Sigmoid colon (tissue), 7 donors: Measurements from ENCODE around the gene PSMA5. TPM values are rescaled to one million over a fixed set of nuclear protein-coding genes. Genes with fewer than 3 reads are reported as not detected.

Experiments
- DNase-seq: peaks from one replicate; pipeline ENCODE4 v3.0.0-alpha.2; 2019
- H3K27ac ChIP-seq, 4 donors: fragments of 200-600 bp; sonication (generic); one replicate each; pipeline ENCODE4 v1.5.1; 2016 to 2019; ENCODE audit warnings: mild to moderate bottlenecking in 1 of 4
- H3K27me3 ChIP-seq, 3 donors: fragments of 200-600 bp; sonication (generic); one replicate each; pipeline ENCODE4 v1.5.1; 2019; ENCODE audit warnings: mild to moderate bottlenecking in 1 of 3
- H3K36me3 ChIP-seq, 4 donors: fragments of 200-600 bp; sonication (generic); one replicate each; pipeline ENCODE4 v1.5.1; 2016 to 2019
- H3K4me1 ChIP-seq, 4 donors: fragments of 200-600 bp; sonication (generic); one replicate each; pipeline ENCODE4 v1.5.1; 2017 to 2019
- H3K4me3 ChIP-seq, 4 donors: fragments of 200-600 bp; sonication (generic); one replicate each; pipeline ENCODE4 v1.5.1; 2017 to 2019; ENCODE audit warnings: mild to moderate bottlenecking in 2 of 4, moderate library complexity in 1 of 4
- H3K9me3 ChIP-seq, 4 donors: fragments of 200-600 bp in 3 of 4; sonication (generic) in 3 of 4; one replicate each; pipeline versions ENCODE4 v1.5.1 to v1.6.1; 2013 to 2019
- CTCF ChIP-seq, 4 experiments: fragments of 450-650 bp in 3 of 4; fragments of 200-600 bp in 1 of 4; IDR thresholded peaks; one replicate each; pipeline ENCODE4 v1.5.1; 2016 to 2019; ENCODE audit warnings: antibody characterized with exemption in 4 of 4, mild to moderate bottlenecking in 3 of 4, moderate library complexity in 2 of 4
- EP300 ChIP-seq, 4 donors: sonication (generic); formaldehyde crosslinking; IDR thresholded peaks; one replicate each; pipeline ENCODE4 v1.6.1; 2017; ENCODE audit warnings: antibody characterized with exemption in 4 of 4
- POLR2A ChIP-seq, 2 donors: fragments of 450-650 bp; IDR thresholded peaks; one replicate each; pipeline ENCODE4 v1.6.1; 2016; ENCODE audit warnings: antibody characterized with exemption in 2 of 2, mild to moderate bottlenecking in 2 of 2, moderate library complexity in 2 of 2
- POLR2AphosphoS5 ChIP-seq, 4 donors: sonication (generic); formaldehyde crosslinking; IDR thresholded peaks; one replicate each; pipeline ENCODE4 v1.6.1; 2017; ENCODE audit warnings: antibody characterized with exemption in 4 of 4
- WGBS, 2 donors: extraction: QIAGEN DNeasy Blood & Tissue Kit; methylation state at CpG; one replicate each; pipeline ENCODE4 v1.1.7; 2013; 5-methylcytosine and 5-hydroxymethylcytosine counted together
- intact Hi-C: fragments of 100-400 bp; cut with DNase I; formaldehyde crosslinking; loops from one replicate; pipeline ENCODE4 v1.15.1; 2023
- polyA plus RNA-seq, 3 donors: library from polyadenylated mRNA; stranded (reverse); fragments of 200-250 nt; gene quantifications; one replicate each; pipeline ENCODE4 v1.2.3, GENCODE V29; 2013
- total RNA-seq, 4 donors: library from RNA; depleted of rRNA; stranded (reverse); fragments of >200 nt; gene quantifications; one replicate each; pipeline ENCODE4 v1.1.0, GENCODE V29; 2016
- donor health status: healthy with polysubstance abuse.
- donor health status: Bipolar disorder and iron deficiency.
- donor health status: healthy.

PSMA5 gene
- total and polyA plus RNA-seq, 7 donors: 18.8 to 113 (median 57.6) TPM

- H3K4me3 ChIP-seq: no peak overlapping the region
- no peaks in the 10 kb centered on the region for H3K9me3 ChIP-seq
- no peak for DNase-seq
- H3K4me1 ChIP-seq: peaks cover 0 to 49% (median 29%) of the 10 kb centered on the region in 4 donors
- no peaks in the 10 kb centered on the region for H3K27me3 ChIP-seq
- peak overlapping the region in 2 of 4 donors; percentile 45 to 53 for H3K27ac ChIP-seq
- H3K36me3 ChIP-seq: peaks cover 0 to 12% (median 4%) of the 10 kb centered on the region in 4 donors
- 72 to 83% methylated on average over 1 of the region's 1 CpG for WGBS, 2 donors
- no peak for TF ChIP-seq POLR2A (IDR thresholded peaks at IDR 0.05)
- TF ChIP-seq EP300 (IDR thresholded peaks at IDR 0.05): peak in 1 of 4 donors; percentile 20
- intact Hi-C loops: loop anchor here (2.0 kb wide), 1 partner anchor 39 kb away; no protein-coding TSS in a partner anchor
These were observed 64.6 kb downstream of the PSMA5 start for GRCh38 chr1:109361649-109362048.

- no peaks in the 10 kb centered on the region for H3K9me3 ChIP-seq
- no peak overlapping the region for H3K4me3 ChIP-seq
- 79 to 84% methylated on average over 2 of the region's 2 CpGs for WGBS, 2 donors
- intact Hi-C loops: loop anchor here (2.0 kb wide), 1 partner anchor 40 kb away; no protein-coding TSS in a partner anchor
- no peaks in the 10 kb centered on the region for H3K27me3 ChIP-seq
- no peak for TF ChIP-seq EP300 (IDR thresholded peaks at IDR 0.05)
- no peak for TF ChIP-seq POLR2AphosphoS5 (IDR thresholded peaks at IDR 0.05)
- no peak for TF ChIP-seq POLR2A (IDR thresholded peaks at IDR 0.05)
- TF ChIP-seq CTCF (IDR thresholded peaks at IDR 0.05): no peak
- no peak for DNase-seq
- H3K27ac ChIP-seq: peak overlapping the region in 3 of 4 donors; percentile 9 to 53 (median 45)
- peaks cover 0 to 49% (median 29%) of the 10 kb centered on the region in 4 donors for H3K4me1 ChIP-seq
- peaks cover 0 to 7% (median 0%) of the 10 kb centered on the region in 4 donors for H3K36me3 ChIP-seq
These were observed 65.2 kb downstream of the PSMA5 start for GRCh38 chr1:109361069-109361468.

GRCh38 chr1:109357616-109358015, 68.6 kb downstream of the PSMA5 start:
- peaks cover 0 to 40% (median 27%) of the 10 kb centered on the region in 4 donors for H3K4me1 ChIP-seq
- TF ChIP-seq POLR2A (IDR thresholded peaks at IDR 0.05): no peak
- no peak for TF ChIP-seq EP300 (IDR thresholded peaks at IDR 0.05)
- intact Hi-C loops: no loop called here
- H3K4me3 ChIP-seq: no peak overlapping the region
- peaks cover 0 to 21% (median 3%) of the 10 kb centered on the region in 4 donors for H3K36me3 ChIP-seq
- H3K27ac ChIP-seq: peak overlapping the region in 2 of 4 donors; percentile 40 to 53
- H3K27me3 ChIP-seq: no peaks in the 10 kb centered on the region
- 35 to 69% methylated on average over 1 of the region's 1 CpG for WGBS, 2 donors
- DNase-seq: no peak
- no peaks in the 10 kb centered on the region for H3K9me3 ChIP-seq

- intact Hi-C loops: no loop called here
- Histone ChIP-seq H3K4me3 (no peak overlapping the region), H3K36me3 (peaks cover 0 to 28% (median 4%) of the 10 kb centered on the region in 4 donors), H3K27ac (no peak overlapping the region), H3K4me1 (peaks cover 0 to 34% (median 23%) of the 10 kb centered on the region in 4 donors), H3K27me3 (no peaks in the 10 kb centered on the region), H3K9me3 (no peaks in the 10 kb centered on the region)
- no peak for DNase-seq
- no peak for TF ChIP-seq POLR2AphosphoS5 (IDR thresholded peaks at IDR 0.05)
- no peak for TF ChIP-seq EP300 (IDR thresholded peaks at IDR 0.05)
- no peak for TF ChIP-seq POLR2A (IDR thresholded peaks at IDR 0.05)
- TF ChIP-seq CTCF (IDR thresholded peaks at IDR 0.05): no peak
- WGBS, 2 donors: 83 to 88% methylated on average over 1 of the region's 1 CpG
These were observed 69.3 kb downstream of the PSMA5 start for GRCh38 chr1:109356915-109357314.

GRCh38 chr1:109356505-109356904, 69.7 kb downstream of the PSMA5 start:
- peaks cover 0 to 32% (median 7%) of the 10 kb centered on the region in 4 donors for H3K36me3 ChIP-seq
- H3K4me3 ChIP-seq: no peak overlapping the region
- intact Hi-C loops: no loop called here
- peaks cover 0 to 30% (median 19%) of the 10 kb centered on the region in 4 donors for H3K4me1 ChIP-seq
- no peak for DNase-seq
- no peaks in the 10 kb centered on the region for H3K27me3 ChIP-seq
- H3K9me3 ChIP-seq: no peaks in the 10 kb centered on the region
- no peak overlapping the region for H3K27ac ChIP-seq
- WGBS, 2 donors: 80 to 89% methylated on average over 1 of the region's 1 CpG
- no peak for TF ChIP-seq POLR2AphosphoS5 (IDR thresholded peaks at IDR 0.05)
- TF ChIP-seq EP300 (IDR thresholded peaks at IDR 0.05): no peak
- TF ChIP-seq POLR2A (IDR thresholded peaks at IDR 0.05): no peak
- no peak for TF ChIP-seq CTCF (IDR thresholded peaks at IDR 0.05)

GRCh38 chr1:109354929-109355328, 71.3 kb downstream of the PSMA5 start:
- peaks cover 0 to 47% (median 16%) of the 10 kb centered on the region in 4 donors for H3K36me3 ChIP-seq
- DNase-seq: no peak
- intact Hi-C loops: no loop called here
- peaks cover 0 to 19% (median 13%) of the 10 kb centered on the region in 4 donors for H3K4me1 ChIP-seq
- WGBS, 2 donors: 96 to 99% methylated on average over 3 of the region's 3 CpGs
- H3K9me3 ChIP-seq: no peaks in the 10 kb centered on the region
- no peak overlapping the region for H3K4me3 ChIP-seq
- H3K27ac ChIP-seq: no peak overlapping the region
- no peaks in the 10 kb centered on the region for H3K27me3 ChIP-seq
- TF ChIP-seq EP300 (IDR thresholded peaks at IDR 0.05): no peak
- TF ChIP-seq POLR2A (IDR thresholded peaks at IDR 0.05): no peak
- TF ChIP-seq POLR2AphosphoS5 (IDR thresholded peaks at IDR 0.05): no peak
- no peak for TF ChIP-seq CTCF (IDR thresholded peaks at IDR 0.05)
